Astrocyte of the spinal cord (primary cell): ENCODE results near the gene CELSR1.

ENCODE experiments used
- DNase-seq: peaks from one replicate; pipeline ENCODE4 v3.0.0; 2011; ENCODE audit warnings: low read depth, low spot score
- H3K4me3 ChIP-seq: 2 replicates; pipeline ENCODE4 v1.5.1; 2011; ENCODE audit warnings: low read depth, mild to moderate bottlenecking, low read length, moderate library complexity
- in situ Hi-C: cut with HindIII; loops from 2 replicates; pipeline ENCODE4 v1.10.0; 2017; ENCODE audit warnings: low sequenced_read_pairs
- TF ChIP-seq, protein P1 (sequence below): IDR thresholded peaks from 2 replicates; pipeline ENCODE4 v1.5.1; 2012; ENCODE audit warnings: low read depth, mild to moderate bottlenecking, low read length, inconsistent platforms

Gene CELSR1

GRCh38 chr22:46417769-46418168 is 119.7 kb downstream of the CELSR1 start:
- no peak for DNase-seq

DNA sequence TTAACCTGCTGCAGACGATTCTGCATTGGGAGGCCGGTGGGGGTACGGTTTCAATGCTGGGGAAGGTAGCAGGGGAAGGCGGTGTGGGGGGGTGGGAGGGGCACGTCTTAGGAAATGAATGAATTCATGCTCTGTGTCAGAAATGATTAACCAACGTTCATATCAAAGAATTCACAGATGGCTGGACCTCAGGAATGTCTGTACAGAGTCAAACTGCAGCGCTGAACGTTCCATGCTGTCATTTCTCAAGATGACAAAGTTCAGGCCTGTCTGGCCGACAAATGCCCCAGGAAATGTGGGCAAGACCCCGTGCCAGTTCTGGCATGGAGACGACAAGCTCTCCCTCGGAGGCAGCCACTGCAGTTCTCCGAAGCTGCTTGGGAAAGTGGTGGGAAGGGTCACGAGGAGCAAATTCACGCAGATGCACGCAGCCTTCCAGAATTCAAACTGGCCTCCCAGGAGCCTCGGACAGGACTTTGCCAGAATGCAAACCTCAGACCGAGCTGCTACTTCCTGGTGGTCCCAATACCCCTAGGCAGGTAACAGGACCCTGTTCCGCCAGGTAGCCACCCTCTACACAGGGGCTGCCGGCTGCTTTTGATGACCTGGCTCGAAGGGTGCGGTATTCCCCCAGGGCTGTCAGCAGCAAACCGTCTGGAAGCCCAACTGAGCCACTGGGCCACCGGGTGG is 120.4 kb downstream of the CELSR1 start:
- in situ Hi-C loops: no loop called here
- TF ChIP-seq, protein P1, sequence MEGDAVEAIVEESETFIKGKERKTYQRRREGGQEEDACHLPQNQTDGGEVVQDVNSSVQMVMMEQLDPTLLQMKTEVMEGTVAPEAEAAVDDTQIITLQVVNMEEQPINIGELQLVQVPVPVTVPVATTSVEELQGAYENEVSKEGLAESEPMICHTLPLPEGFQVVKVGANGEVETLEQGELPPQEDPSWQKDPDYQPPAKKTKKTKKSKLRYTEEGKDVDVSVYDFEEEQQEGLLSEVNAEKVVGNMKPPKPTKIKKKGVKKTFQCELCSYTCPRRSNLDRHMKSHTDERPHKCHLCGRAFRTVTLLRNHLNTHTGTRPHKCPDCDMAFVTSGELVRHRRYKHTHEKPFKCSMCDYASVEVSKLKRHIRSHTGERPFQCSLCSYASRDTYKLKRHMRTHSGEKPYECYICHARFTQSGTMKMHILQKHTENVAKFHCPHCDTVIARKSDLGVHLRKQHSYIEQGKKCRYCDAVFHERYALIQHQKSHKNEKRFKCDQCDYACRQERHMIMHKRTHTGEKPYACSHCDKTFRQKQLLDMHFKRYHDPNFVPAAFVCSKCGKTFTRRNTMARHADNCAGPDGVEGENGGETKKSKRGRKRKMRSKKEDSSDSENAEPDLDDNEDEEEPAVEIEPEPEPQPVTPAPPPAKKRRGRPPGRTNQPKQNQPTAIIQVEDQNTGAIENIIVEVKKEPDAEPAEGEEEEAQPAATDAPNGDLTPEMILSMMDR: no peak
- DNase-seq: peak; percentile 65
- H3K4me3 ChIP-seq: no peak overlapping the region

More at GRCh38 chr22:46417769-46418168, 119.7 kb downstream of the CELSR1 start:
- H3K4me3 ChIP-seq: no peak overlapping the region
- TF ChIP-seq, protein P1: no peak
- in situ Hi-C loops: no loop called here

DNA sequence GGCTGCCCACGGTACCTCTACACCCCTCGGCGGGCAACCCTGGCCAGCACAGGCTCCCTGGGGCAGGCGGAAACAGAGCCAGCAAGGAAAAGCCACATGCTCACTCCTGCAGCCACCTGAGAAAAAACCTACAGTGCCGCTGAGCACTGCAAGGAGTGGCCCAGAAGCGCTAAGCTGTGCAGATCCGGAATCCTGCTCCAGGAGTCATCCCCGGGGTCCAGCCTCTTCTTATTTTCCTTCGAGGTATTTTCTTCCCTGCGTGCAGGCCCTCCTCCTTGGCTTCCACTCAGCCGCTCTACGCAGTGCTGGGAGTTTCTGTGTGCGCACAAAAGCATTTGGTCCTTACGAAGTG is 120.9 kb downstream of the CELSR1 start:
- in situ Hi-C loops: no loop called here
- H3K4me3 ChIP-seq: no peak overlapping the region
- TF ChIP-seq, protein P1: no peak
- DNase-seq: peak; percentile 74

DNA sequence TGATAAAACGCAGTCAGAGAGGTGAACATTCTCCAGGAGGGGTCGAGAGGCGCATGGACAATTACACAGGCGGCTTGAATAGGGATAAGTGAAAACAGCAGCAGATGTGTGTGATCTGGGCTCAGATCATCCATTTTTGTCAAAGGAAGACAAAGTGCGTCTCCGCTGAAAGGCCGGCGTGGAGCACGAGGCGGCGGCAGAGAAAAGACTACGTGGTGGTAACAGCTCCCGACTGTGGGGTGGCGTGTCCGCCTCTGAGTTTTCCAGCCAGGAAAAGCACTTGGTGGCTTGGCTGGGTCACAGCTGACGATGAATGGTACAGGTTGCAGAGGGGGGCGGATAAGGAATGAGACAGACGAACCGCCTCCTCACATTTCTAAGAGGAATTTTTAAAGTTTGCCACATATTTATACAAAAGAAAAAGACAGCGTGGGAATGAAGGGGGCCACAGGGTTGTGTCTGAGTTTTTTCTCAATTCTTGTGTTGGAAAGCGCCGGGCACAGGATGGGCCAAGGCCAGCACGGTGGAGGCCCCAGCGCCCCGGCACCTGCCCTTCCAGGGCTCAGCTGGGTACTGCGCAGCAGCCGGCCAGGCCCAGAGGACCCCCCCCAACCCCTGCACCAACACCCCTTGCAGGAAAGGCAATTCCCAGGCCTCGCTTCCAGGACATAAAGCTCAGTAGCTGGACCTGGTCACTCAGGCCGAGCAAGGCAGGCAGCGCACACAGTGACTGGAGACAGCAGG is 121.5 kb downstream of the CELSR1 start:
- peak; percentile 72 for DNase-seq
- in situ Hi-C loops: no loop called here
- TF ChIP-seq, protein P1: peak; percentile 1
- no peak overlapping the region for H3K4me3 ChIP-seq

DNA sequence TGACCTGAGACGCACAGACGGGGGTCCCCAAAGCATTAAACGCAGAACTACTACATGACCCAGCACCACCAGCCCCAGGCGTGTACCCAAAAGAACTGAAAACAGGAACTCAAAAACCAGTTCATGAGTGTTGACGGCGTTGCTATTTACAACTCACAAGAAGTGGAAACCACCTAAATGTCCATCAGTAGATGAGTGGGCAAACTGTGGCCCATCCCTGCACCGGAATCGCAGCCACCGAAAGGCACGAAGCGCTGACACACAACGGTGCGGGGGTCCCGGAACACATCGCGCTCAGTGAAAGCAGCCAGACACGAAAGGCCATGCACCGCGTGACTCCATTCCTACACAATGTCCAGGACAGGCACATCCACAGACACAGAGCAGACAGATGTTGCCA is 122.7 kb downstream of the CELSR1 start:
- DNase-seq: no peak
- H3K4me3 ChIP-seq: no peak overlapping the region
- TF ChIP-seq, protein P1: no peak
- in situ Hi-C loops: no loop called here

- no peak for DNase-seq
- H3K4me3 ChIP-seq: no peak overlapping the region
- in situ Hi-C loops: no loop called here
- TF ChIP-seq, protein P1: no peak
These were observed 123.6 kb downstream of the CELSR1 start for GRCh38 chr22:46413725-46414379.
